Keratinocyte (primary cell): ENCODE measurements around the gene DGKZ. TPM values are rescaled to one million over a fixed set of nuclear protein-coding genes. Genes with fewer than 3 reads are reported as not detected.

ENCODE experiments used
- DNase-seq: peaks from one replicate; pipeline ENCODE4 v3.0.0-alpha.2; 2011; ENCODE audit warnings: low read depth, missing footprints, low spot score
- FAIRE-seq: peaks from 2 replicates; lab custom pipeline; 2011; peaks lifted over from hg19 to GRCh38; lab: Jason Lieb, UNC
- H2AFZ ChIP-seq: 2 replicates; pipeline ENCODE4 v1.6.0; 2012; ENCODE audit warnings: low read length, control low read depth, inconsistent platforms; ENCODE audit not compliant: control insufficient read depth
- H3K27ac ChIP-seq: 2 replicates; pipeline ENCODE4 v1.5.1; 2011; ENCODE audit warnings: low read length; ENCODE audit not compliant: control insufficient read depth, insufficient read depth
- H3K27me3 ChIP-seq: 3 replicates; pipeline ENCODE4 v1.6.0; 2011; ENCODE audit warnings: low read length; ENCODE audit not compliant: control insufficient read depth, insufficient read depth; ENCODE audit errors: extremely low read depth
- H3K36me3 ChIP-seq, 2 experiments: 2 replicates in 1 of 2; 3 replicates in 1 of 2; pipeline ENCODE4 v1.5.1; 2011; ENCODE audit warnings: low read length in 2 of 2, mild to moderate bottlenecking in 1 of 2; ENCODE audit not compliant: control insufficient read depth in 2 of 2, insufficient read depth in 2 of 2; ENCODE audit errors: extremely low read depth in 1 of 2
- H3K4me1 ChIP-seq: 3 replicates; pipeline ENCODE4 v1.5.1; 2011; ENCODE audit warnings: low read length; ENCODE audit not compliant: control insufficient read depth, insufficient read depth; ENCODE audit errors: extremely low read depth
- H3K4me2 ChIP-seq: 3 replicates; pipeline ENCODE4 v1.6.0; 2011; ENCODE audit warnings: low read depth, low read length; ENCODE audit not compliant: control insufficient read depth, insufficient read depth; ENCODE audit errors: extremely low read depth
- H3K4me3 ChIP-seq, 3 experiments: fragments of 200-600 bp in 1 of 3; sonication (generic) in 1 of 3; 2 replicates in 2 of 3; 3 replicates in 1 of 3; pipeline ENCODE4 v1.5.1; 2011 to 2016; ENCODE audit warnings: low read length in 3 of 3, mild to moderate bottlenecking in 3 of 3, control low read depth in 2 of 3, inconsistent platforms in 1 of 3, low read depth in 1 of 3, mixed read lengths in 1 of 3, mixed run types in 1 of 3, moderate library complexity in 1 of 3; ENCODE audit not compliant: control insufficient read depth in 2 of 3, insufficient read depth in 2 of 3; ENCODE audit errors: extremely low read depth in 1 of 3
- H3K79me2 ChIP-seq: 2 replicates; pipeline ENCODE4 v1.6.0; 2012; ENCODE audit warnings: low read length; ENCODE audit not compliant: control insufficient read depth, insufficient read depth
- H3K9ac ChIP-seq: 3 replicates; pipeline ENCODE4 v1.6.0; 2011; ENCODE audit warnings: low read length; ENCODE audit not compliant: control insufficient read depth, insufficient read depth; ENCODE audit errors: extremely low read depth
- H3K9me1 ChIP-seq: 3 replicates; pipeline ENCODE4 v1.6.0; 2011; ENCODE audit warnings: low read length; ENCODE audit not compliant: control insufficient read depth, insufficient read depth; ENCODE audit errors: extremely low read depth
- H3K9me3 ChIP-seq: 2 replicates; pipeline ENCODE4 v1.5.1; 2012; ENCODE audit warnings: low read depth, low read length; ENCODE audit not compliant: control insufficient read depth
- H4K20me1 ChIP-seq: 3 replicates; pipeline ENCODE4 v1.6.0; 2011; ENCODE audit warnings: low read length; ENCODE audit not compliant: control insufficient read depth, insufficient read depth; ENCODE audit errors: extremely low read depth
- EZH2 ChIP-seq: IDR thresholded peaks from one replicate; pipeline ENCODE4 v1.6.1; 2012; ENCODE audit warnings: inconsistent platforms, mild to moderate bottlenecking, low read length, moderate library complexity
- dilution Hi-C: fragments of 300-500 bp; cut with MboI; formaldehyde crosslinking; loops from one replicate; pipeline ENCODE4 v1.7.0; 2020; ENCODE audit warnings: low sequenced_read_pairs; ENCODE audit not compliant: extremely low pct_ligation_motif_present
- polyA plus RNA-seq, 5 experiments: library from polyadenylated mRNA; depleted of rRNA in 3 of 5; stranded (reverse) in 3 of 5; stranded (forward) in 1 of 5; unstranded in 1 of 5; fragments of >200 nt; gene quantifications; 1 replicate in 1 of 5; 2 replicates in 3 of 5; 3 replicates in 1 of 5; pipeline versions ENCODE4 v1.2.1 to v1.2.3, GENCODE V29; 2011 to 2012; ENCODE audit warnings: missing spikeins in 2 of 5, low read depth in 1 of 5, low replicate concordance in 1 of 5
- TF ChIP-seq, protein P1 (sequence below), 3 experiments: IDR thresholded peaks in 1 of 3; conservative IDR thresholded peaks in 1 of 3; optimal IDR thresholded peaks in 1 of 3; 2 replicates in 2 of 3; 3 replicates in 1 of 3; pipeline versions ENCODE3 to v1.5.1; 2011; ENCODE audit warnings: low read length in 3 of 3, mild to moderate bottlenecking in 3 of 3, moderate library complexity in 2 of 3, control low read depth in 1 of 3, inconsistent platforms in 1 of 3; ENCODE audit not compliant: insufficient read depth in 2 of 3; ENCODE audit errors: extremely low read depth in 1 of 3

DGKZ gene
- polyA plus RNA-seq, 1 donor (not counting 4 experiments of a cell fraction or from before 2014, with no cell fraction given): 23.3 TPM

DNA sequence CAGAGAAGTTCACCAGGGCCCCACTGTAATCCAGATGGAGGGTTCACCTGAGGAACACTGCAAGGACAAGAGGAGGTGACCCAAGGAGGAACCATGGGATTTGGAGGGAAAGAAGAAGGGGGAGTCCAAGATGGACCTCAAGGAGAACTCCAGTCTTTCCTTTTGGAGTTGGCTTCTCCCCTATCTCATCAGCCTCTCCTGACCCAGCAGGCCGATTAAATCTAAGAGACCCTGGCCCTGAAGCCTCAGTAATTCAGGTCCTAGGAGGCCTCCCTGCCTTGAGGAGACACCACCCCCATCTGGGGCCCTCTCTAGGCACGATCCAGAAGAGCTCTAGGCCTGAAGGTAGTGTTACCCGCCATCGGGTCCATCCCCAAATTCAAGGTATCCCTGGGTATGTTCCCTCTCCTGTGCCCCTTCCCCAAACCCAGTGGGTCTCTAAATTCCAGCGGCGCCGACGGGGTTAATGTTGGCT, 15.1 kb upstream of the DGKZ start:
- FAIRE-seq: no peak
- H3K36me3 ChIP-seq: no peaks in the 10 kb centered on the region
- H4K20me1 ChIP-seq: no peaks in the 10 kb centered on the region
- no peaks in the 10 kb centered on the region for H3K9me3 ChIP-seq
- H2AFZ ChIP-seq: no peak overlapping the region
- dilution Hi-C loops: no loop called here
- H3K4me2 ChIP-seq: no peak overlapping the region
- no peak for DNase-seq
- peak; percentile 55 for TF ChIP-seq EZH2
- TF ChIP-seq, protein P1, sequence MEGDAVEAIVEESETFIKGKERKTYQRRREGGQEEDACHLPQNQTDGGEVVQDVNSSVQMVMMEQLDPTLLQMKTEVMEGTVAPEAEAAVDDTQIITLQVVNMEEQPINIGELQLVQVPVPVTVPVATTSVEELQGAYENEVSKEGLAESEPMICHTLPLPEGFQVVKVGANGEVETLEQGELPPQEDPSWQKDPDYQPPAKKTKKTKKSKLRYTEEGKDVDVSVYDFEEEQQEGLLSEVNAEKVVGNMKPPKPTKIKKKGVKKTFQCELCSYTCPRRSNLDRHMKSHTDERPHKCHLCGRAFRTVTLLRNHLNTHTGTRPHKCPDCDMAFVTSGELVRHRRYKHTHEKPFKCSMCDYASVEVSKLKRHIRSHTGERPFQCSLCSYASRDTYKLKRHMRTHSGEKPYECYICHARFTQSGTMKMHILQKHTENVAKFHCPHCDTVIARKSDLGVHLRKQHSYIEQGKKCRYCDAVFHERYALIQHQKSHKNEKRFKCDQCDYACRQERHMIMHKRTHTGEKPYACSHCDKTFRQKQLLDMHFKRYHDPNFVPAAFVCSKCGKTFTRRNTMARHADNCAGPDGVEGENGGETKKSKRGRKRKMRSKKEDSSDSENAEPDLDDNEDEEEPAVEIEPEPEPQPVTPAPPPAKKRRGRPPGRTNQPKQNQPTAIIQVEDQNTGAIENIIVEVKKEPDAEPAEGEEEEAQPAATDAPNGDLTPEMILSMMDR (optimal IDR thresholded peaks at IDR 0.05 in 1 of 3, IDR thresholded peaks at IDR 0.05 in 1 of 3, conservative IDR thresholded peaks at IDR 0.05 in 1 of 3; ENCODE audit: extremely low read depth in 1 of 3, insufficient read depth in 2 of 3, low read length in 3 of 3): no peak
- H3K9me1 ChIP-seq: no peaks in the 10 kb centered on the region
- peaks cover 3% of the 10 kb centered on the region for H3K4me1 ChIP-seq
- no peak overlapping the region for H3K9ac ChIP-seq
- no peaks in the 10 kb centered on the region for H3K79me2 ChIP-seq
- H3K27ac ChIP-seq: no peak overlapping the region
- H3K4me3 ChIP-seq: no peak overlapping the region
- H3K27me3 ChIP-seq: peaks cover 51% of the 10 kb centered on the region

DNA sequence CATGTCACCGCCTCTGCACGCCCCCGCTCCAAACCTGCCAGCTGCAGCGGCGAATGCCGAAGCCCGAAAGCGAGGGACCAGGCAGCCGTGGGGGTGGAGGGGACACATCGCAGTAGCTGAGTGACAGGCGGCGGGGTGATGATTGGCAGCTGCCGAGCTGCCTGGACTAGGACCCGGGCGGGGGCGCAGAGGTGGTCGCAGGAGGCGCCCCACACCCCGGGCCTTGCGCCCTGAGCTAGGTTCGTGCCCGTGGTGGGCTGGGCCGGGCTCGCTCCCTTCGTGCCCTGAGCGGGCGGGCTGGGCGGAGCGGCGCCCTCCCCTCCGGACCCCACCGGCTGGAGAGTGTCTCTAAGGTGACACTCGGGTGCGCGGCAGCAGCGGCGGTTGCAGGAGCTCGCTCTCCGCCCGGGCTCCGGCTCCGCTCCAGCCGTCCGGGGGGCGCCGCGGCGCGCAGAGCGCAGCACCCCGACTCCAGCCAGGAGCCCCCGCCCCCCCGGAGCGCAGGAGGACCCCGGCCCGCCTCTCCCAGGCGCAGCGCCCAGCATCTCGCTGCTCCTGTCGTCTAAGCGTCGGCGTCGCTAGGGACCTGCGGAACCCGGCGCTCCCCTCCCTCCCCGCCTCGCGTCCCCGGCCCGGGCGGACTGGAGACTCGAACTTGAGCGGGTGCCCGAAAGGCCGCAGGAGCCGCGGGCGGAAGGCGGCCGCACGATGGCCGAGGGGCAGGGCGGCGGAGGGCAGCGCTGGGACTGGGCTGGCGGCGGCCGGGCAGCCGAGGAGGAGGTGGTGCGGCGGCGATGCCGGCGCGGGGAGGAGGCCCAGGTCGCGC, 14.5 kb upstream of the DGKZ start:
- peaks cover 51% of the 10 kb centered on the region for H3K27me3 ChIP-seq
- TF ChIP-seq, protein P1 (optimal IDR thresholded peaks at IDR 0.05 in 1 of 3, IDR thresholded peaks at IDR 0.05 in 1 of 3, conservative IDR thresholded peaks at IDR 0.05 in 1 of 3; ENCODE audit: extremely low read depth in 1 of 3, insufficient read depth in 2 of 3, low read length in 3 of 3): no peak
- peak; percentile 67 for TF ChIP-seq EZH2
- peaks cover 3% of the 10 kb centered on the region for H3K4me1 ChIP-seq
- H3K4me2 ChIP-seq: peak overlapping the region; percentile 54
- H3K9ac ChIP-seq: no peak overlapping the region
- no peaks in the 10 kb centered on the region for H3K36me3 ChIP-seq
- FAIRE-seq: no peak
- no peaks in the 10 kb centered on the region for H4K20me1 ChIP-seq
- H3K9me3 ChIP-seq: no peaks in the 10 kb centered on the region
- peak overlapping the region in 1 of 3 experiments; percentile 25 for H3K4me3 ChIP-seq
- H2AFZ ChIP-seq: no peak overlapping the region
- no peak overlapping the region for H3K27ac ChIP-seq
- no peaks in the 10 kb centered on the region for H3K9me1 ChIP-seq
- dilution Hi-C loops: no loop called here
- DNase-seq: no peak
- no peaks in the 10 kb centered on the region for H3K79me2 ChIP-seq
